ENCODE data around the gene ADAMTS15. TPM values are rescaled to one million over a fixed set of nuclear protein-coding genes. Genes with fewer than 3 reads are reported as not detected.

The ADAMTS15 gene
- total RNA-seq, 2 experiments from 2014 or later: 0.05 to 0.08 TPM

GRCh38 chr11:130409594-130410388 lies 38.7 kb upstream of the ADAMTS15 start:
- CTCF ChIA-PET: no interaction called here
- Mint-ChIP-seq H3K27me3 (ENCODE audit: low read depth) (peaks cover 9% of the 10 kb centered on the region), H3K36me3 (ENCODE audit: low read depth) (no peaks in the 10 kb centered on the region), H3K27ac (no peak overlapping the region), H3K4me3 (no peak overlapping the region), H3K4me1 (ENCODE audit: low read depth) (peaks cover 3% of the 10 kb centered on the region), H3K9me3 (ENCODE audit: insufficient read depth) (no peaks in the 10 kb centered on the region)
- POLR2A ChIA-PET: no interaction called here
- no peak for ATAC-seq
- no peak for DNase-seq

- Mint-ChIP-seq H3K9me3 (ENCODE audit: insufficient read depth) (no peaks in the 10 kb centered on the region), H3K27me3 (ENCODE audit: low read depth) (peaks cover 12% of the 10 kb centered on the region), H3K36me3 (ENCODE audit: low read depth) (no peaks in the 10 kb centered on the region), H3K4me3 (no peak overlapping the region), H3K27ac (no peak overlapping the region), H3K4me1 (ENCODE audit: low read depth) (peaks cover 3% of the 10 kb centered on the region)
- DNase-seq (no peak), ATAC-seq (no peak)
- ChIA-PET POLR2A (no interaction called here), CTCF (no interaction called here)
Measured at GRCh38 chr11:130411223-130411622, 37.2 kb upstream of the ADAMTS15 start.

DNA sequence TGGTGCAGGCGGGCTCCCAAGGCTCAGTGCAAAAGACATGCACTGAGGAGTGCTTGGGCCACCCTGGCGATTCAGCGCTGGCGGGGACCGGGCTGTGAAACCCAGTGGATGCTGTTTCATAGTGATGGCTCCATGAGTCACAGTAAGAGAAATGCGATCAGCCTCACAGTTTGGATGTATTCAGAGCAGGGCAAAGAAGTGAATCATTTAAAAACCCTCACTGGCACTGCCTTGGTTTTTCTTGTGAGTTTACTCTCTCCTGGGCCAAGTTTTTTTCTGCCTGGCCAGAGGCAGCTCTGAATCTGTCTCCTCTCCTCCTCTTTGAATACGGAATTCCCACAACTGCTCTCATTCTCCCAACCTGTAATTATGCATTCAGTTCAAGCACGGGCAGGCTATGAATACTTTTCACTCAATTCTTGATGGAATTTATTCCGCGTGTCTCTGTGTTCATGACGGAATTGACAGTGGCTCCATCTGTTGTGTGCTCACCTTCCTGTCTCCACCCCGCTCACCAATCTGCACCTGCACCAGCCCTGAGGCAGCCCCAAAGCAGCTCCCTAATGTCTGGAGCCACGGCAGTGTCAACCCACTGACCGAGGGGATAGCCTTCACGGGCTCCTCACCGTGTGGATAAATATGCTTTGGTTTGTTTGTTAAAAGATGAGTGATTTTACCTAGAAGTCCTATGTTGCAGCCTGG lies 34.9 kb upstream of the ADAMTS15 start:
- POLR2A ChIA-PET: no interaction called here
- ATAC-seq (no peak), DNase-seq (no peak)
- peaks cover 12% of the 10 kb centered on the region for H3K27me3 Mint-ChIP-seq (ENCODE audit: low read depth)
- CTCF ChIA-PET: interaction anchor here (1.3 kb wide), 1 partner anchor 21 kb away, joined by 3 read pairs; no protein-coding TSS in a partner anchor
- peaks cover 3% of the 10 kb centered on the region for H3K4me1 Mint-ChIP-seq (ENCODE audit: low read depth)
- H3K36me3 Mint-ChIP-seq (ENCODE audit: low read depth): no peaks in the 10 kb centered on the region
- H3K9me3 Mint-ChIP-seq (ENCODE audit: insufficient read depth): no peaks in the 10 kb centered on the region
- H3K4me3 Mint-ChIP-seq: no peak overlapping the region
- H3K27ac Mint-ChIP-seq: no peak overlapping the region

DNA sequence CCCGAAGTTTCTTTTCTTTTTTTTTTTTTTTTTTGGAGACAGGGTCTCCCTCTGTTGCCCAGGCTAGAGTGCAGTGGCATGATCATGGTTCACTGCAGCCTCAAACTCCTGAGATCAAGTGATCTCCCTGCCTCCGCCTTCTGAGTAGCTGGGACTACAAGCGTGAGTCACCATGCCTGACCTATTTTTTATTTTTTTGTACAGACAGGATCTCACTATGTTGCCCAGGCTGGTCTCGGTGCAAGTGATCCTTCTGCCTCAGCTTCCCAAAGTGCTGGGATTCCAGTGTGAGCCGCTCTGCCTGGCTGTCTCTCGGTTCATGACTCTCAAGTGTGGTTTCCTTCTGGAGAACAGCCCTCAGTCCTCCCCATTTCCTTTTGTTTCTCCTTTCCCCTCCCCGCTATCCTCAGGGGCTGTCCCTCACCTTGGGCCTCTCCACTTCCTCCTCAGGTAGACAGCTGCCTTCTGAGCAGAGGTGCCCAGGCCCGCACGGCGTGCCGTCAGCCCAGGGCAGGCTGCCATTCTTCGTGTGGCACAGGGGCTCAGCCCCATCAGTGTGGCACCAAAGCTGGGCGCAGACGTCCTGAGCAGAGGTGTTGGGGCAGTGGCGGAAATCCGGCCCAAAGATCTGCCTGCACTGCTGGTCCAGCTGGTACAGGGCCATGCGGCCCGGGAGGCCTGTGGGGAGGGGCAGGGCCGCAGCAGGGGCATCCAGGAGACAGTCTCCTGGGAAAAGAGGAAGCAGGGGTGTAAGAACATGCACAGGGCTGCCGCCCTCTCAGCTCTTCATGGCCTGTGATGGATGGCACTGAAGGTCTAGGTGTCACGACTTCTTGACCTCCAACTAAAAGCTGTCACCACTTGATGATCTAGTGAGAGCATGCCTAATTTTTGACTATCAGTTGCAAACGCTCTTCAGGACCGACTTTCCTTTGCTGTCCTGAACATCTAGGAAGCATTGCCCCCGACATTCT lies 34.1 kb upstream of the ADAMTS15 start:
- ChIA-PET CTCF (interaction anchor here (1.3 kb wide), 1 partner anchor 21 kb away, joined by 3 read pairs; no protein-coding TSS in a partner anchor), POLR2A (no interaction called here)
- Mint-ChIP-seq H3K36me3 (ENCODE audit: low read depth) (no peaks in the 10 kb centered on the region), H3K4me1 (ENCODE audit: low read depth) (peaks cover 3% of the 10 kb centered on the region), H3K9me3 (ENCODE audit: insufficient read depth) (no peaks in the 10 kb centered on the region), H3K27ac (no peak overlapping the region), H3K4me3 (no peak overlapping the region), H3K27me3 (ENCODE audit: low read depth) (peaks cover 8% of the 10 kb centered on the region)
- no peak for ATAC-seq
- DNase-seq: no peak

- H3K27ac Mint-ChIP-seq: no peak overlapping the region
- H3K4me3 Mint-ChIP-seq: no peak overlapping the region
- DNase-seq: no peak
- peaks cover 3% of the 10 kb centered on the region for H3K4me1 Mint-ChIP-seq (ENCODE audit: low read depth)
- H3K27me3 Mint-ChIP-seq (ENCODE audit: low read depth): peaks cover 8% of the 10 kb centered on the region
- ATAC-seq: no peak
- H3K9me3 Mint-ChIP-seq (ENCODE audit: insufficient read depth): no peaks in the 10 kb centered on the region
- ChIA-PET CTCF (interaction anchor here (0.8 to 1.8 kb wide), 3 partner anchors 19 to 447 kb away, joined by 3 to 6 read pairs (median 3); no protein-coding TSS in a partner anchor), POLR2A (no interaction called here)
- no peaks in the 10 kb centered on the region for H3K36me3 Mint-ChIP-seq (ENCODE audit: low read depth)
Measured at GRCh38 chr11:130415731-130416529, 32.5 kb upstream of the ADAMTS15 start.

DNA sequence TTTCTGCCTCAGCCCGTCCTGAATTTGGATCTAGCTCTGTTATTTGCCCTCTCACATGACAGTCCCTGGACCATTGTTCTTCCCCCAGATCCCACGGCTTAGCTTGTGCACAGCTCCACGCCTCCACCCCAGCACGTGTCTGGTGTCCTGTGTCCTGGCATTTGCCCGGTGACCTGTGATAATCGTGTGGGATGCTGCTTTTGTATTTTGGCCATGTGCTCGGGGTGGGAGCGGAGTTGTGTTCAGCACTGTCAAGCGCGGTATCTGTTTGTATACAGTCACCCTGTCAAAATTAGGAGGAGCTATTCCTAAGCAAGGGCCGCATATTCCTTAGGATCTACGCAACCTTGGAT lies 31.9 kb upstream of the ADAMTS15 start:
- CTCF ChIA-PET: interaction anchor here (0.8 to 1.8 kb wide), 4 partner anchors 18 to 446 kb away, joined by 3 to 6 read pairs (median 3); no protein-coding TSS in a partner anchor
- H3K4me1 Mint-ChIP-seq (ENCODE audit: low read depth): peaks cover 3% of the 10 kb centered on the region
- DNase-seq: no peak
- no peaks in the 10 kb centered on the region for H3K36me3 Mint-ChIP-seq (ENCODE audit: low read depth)
- H3K27me3 Mint-ChIP-seq (ENCODE audit: low read depth): peaks cover 8% of the 10 kb centered on the region
- H3K4me3 Mint-ChIP-seq: no peak overlapping the region
- POLR2A ChIA-PET: no interaction called here
- no peaks in the 10 kb centered on the region for H3K9me3 Mint-ChIP-seq (ENCODE audit: insufficient read depth)
- ATAC-seq: no peak
- H3K27ac Mint-ChIP-seq: no peak overlapping the region

- H3K27me3 Mint-ChIP-seq (ENCODE audit: low read depth): peaks cover 8% of the 10 kb centered on the region
- ChIA-PET POLR2A (no interaction called here), CTCF (interaction anchor here (1.1 to 1.8 kb wide), 2 partner anchors 18 to 446 kb away, joined by 3 to 6 read pairs; no protein-coding TSS in a partner anchor)
- H3K27ac Mint-ChIP-seq: no peak overlapping the region
- H3K36me3 Mint-ChIP-seq (ENCODE audit: low read depth): no peaks in the 10 kb centered on the region
- ATAC-seq (no peak), DNase-seq (no peak)
- no peak overlapping the region for H3K4me3 Mint-ChIP-seq
- no peaks in the 10 kb centered on the region for H3K9me3 Mint-ChIP-seq (ENCODE audit: insufficient read depth)
- peaks cover 3% of the 10 kb centered on the region for H3K4me1 Mint-ChIP-seq (ENCODE audit: low read depth)
Measured at GRCh38 chr11:130416906-130417305, 31.5 kb upstream of the ADAMTS15 start.

- POLR2A ChIA-PET: no interaction called here
- Mint-ChIP-seq H3K36me3 (ENCODE audit: low read depth) (no peaks in the 10 kb centered on the region), H3K9me3 (ENCODE audit: insufficient read depth) (no peaks in the 10 kb centered on the region), H3K27ac (no peak overlapping the region), H3K4me3 (no peak overlapping the region), H3K27me3 (ENCODE audit: low read depth) (peaks cover 8% of the 10 kb centered on the region), H3K4me1 (ENCODE audit: low read depth) (peaks cover 3% of the 10 kb centered on the region)
- ATAC-seq (no peak), DNase-seq (no peak)
- CTCF ChIA-PET: no interaction called here
Measured at GRCh38 chr11:130418210-130418609, 30.2 kb upstream of the ADAMTS15 start.

DNA sequence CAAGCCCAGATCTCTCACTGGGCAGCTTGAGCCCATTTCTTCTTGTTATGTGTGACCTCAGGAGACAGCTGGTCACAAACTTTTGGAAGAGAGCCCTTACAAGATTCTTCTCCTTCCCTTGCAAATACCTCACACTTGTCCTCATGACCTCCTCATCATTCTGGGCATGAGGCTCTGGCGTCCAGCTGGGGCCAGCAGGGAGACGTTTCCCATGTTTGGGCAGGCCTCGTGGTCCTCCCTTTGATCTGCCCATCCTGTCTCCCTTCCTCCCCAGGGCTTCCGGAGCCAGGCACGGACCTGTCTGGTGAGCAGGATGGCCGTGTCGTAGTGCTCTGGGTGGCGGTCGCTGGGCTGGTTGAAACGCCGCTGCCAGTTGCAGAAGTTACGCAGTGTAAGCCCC lies 29.7 kb upstream of the ADAMTS15 start:
- ATAC-seq: no peak
- POLR2A ChIA-PET: no interaction called here
- Mint-ChIP-seq H3K4me3 (no peak overlapping the region), H3K27ac (no peak overlapping the region), H3K4me1 (ENCODE audit: low read depth) (peaks cover 3% of the 10 kb centered on the region), H3K27me3 (ENCODE audit: low read depth) (peaks cover 8% of the 10 kb centered on the region), H3K36me3 (ENCODE audit: low read depth) (no peaks in the 10 kb centered on the region), H3K9me3 (ENCODE audit: insufficient read depth) (no peaks in the 10 kb centered on the region)
- CTCF ChIA-PET: interaction anchor here (1.5 kb wide), 1 partner anchor 12 kb away, joined by 6 read pairs; no protein-coding TSS in a partner anchor
- no peak for DNase-seq

DNA sequence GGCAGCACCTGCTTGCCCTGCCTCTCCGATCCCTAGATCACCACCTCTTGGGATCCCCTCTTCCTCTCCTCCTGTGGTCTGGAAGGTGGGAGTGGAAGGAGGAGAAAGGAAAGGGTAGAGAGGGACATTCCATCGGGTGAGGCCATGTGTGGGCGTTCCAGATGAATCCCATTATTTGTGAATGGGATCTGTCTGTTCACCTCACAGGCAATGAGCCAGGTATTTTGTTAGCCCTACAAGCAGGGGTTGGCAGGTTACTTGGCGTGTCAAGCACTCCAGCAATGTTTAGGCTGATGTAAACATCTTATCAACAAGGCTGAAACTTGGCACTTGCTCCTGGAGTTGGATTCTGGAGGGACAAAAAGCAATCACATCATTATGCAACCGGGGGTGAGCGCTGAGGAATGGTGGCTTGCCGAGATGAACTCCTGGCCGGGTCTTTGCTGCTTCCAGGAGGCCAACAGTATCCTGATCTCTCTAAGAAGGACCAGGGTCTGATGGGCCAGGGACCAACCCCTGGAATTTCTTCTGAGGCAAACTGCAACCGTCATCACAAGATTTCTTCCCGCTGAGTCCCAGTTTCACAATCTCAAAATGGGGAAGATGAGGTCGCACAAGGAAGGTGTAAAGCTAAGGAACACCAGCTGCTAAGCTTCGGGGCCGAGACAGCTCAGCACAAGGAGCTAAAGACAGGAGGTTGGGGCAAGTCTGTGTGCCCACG lies 27.8 kb upstream of the ADAMTS15 start:
- ATAC-seq (no peak), DNase-seq (no peak)
- CTCF ChIA-PET: no interaction called here
- Mint-ChIP-seq H3K27me3 (ENCODE audit: low read depth) (peaks cover 7% of the 10 kb centered on the region), H3K27ac (no peak overlapping the region), H3K4me1 (ENCODE audit: low read depth) (no peaks in the 10 kb centered on the region), H3K36me3 (ENCODE audit: low read depth) (no peaks in the 10 kb centered on the region), H3K4me3 (no peak overlapping the region), H3K9me3 (ENCODE audit: insufficient read depth) (no peaks in the 10 kb centered on the region)
- POLR2A ChIA-PET: no interaction called here

GRCh38 chr11:130421199-130421585 lies 27.3 kb upstream of the ADAMTS15 start:
- peaks cover 11% of the 10 kb centered on the region for H3K27me3 Mint-ChIP-seq (ENCODE audit: low read depth)
- DNase-seq (no peak), ATAC-seq (no peak)
- no peak overlapping the region for H3K4me3 Mint-ChIP-seq
- no peaks in the 10 kb centered on the region for H3K9me3 Mint-ChIP-seq (ENCODE audit: insufficient read depth)
- H3K4me1 Mint-ChIP-seq (ENCODE audit: low read depth): no peaks in the 10 kb centered on the region
- ChIA-PET CTCF (no interaction called here), POLR2A (no interaction called here)
- no peak overlapping the region for H3K27ac Mint-ChIP-seq
- H3K36me3 Mint-ChIP-seq (ENCODE audit: low read depth): no peaks in the 10 kb centered on the region

All from activated CD8-positive, alpha-beta T cell treated with anti-CD3 and anti-CD28 coated beads, Interleukin-2, amount 10 ng/mL, durations not matched to agents 7 days and 5 days (primary cell).